ENCODE measurements around the gene S1PR1.

DNA sequence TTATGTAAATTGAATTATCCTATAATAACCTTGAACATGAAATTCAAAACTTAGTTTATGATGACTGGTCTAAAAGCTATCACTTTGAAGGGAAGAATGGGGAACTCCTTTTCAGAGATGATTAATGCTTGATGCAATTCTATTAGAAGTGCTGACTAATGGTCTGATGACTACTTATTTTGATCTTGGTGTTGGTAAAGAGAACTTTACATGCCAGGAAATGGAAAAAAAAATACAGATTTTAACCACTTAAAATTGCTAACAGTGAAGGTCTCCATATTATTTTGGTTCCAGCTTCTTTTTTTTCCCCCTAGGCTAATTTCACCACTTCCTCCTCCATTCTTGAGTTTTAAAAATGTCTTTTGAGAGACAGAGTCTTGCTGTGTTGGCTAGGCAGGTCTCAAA lies 22.9 kb downstream of the S1PR1 start:
- TF ChIP-seq, protein P1, sequence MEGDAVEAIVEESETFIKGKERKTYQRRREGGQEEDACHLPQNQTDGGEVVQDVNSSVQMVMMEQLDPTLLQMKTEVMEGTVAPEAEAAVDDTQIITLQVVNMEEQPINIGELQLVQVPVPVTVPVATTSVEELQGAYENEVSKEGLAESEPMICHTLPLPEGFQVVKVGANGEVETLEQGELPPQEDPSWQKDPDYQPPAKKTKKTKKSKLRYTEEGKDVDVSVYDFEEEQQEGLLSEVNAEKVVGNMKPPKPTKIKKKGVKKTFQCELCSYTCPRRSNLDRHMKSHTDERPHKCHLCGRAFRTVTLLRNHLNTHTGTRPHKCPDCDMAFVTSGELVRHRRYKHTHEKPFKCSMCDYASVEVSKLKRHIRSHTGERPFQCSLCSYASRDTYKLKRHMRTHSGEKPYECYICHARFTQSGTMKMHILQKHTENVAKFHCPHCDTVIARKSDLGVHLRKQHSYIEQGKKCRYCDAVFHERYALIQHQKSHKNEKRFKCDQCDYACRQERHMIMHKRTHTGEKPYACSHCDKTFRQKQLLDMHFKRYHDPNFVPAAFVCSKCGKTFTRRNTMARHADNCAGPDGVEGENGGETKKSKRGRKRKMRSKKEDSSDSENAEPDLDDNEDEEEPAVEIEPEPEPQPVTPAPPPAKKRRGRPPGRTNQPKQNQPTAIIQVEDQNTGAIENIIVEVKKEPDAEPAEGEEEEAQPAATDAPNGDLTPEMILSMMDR (IDR thresholded peaks at IDR 0.05 in 4 of 5, conservative IDR thresholded peaks at IDR 0.05 in 1 of 5), result no peak
- no peak for TF ChIP-seq POLR2A (IDR thresholded peaks at IDR 0.05)

Data from gastrocnemius medialis (tissue), 4 donors.